RWPE2 (cell line): Measurements from ENCODE around the gene TAX1BP3.

Experiments
- ATAC-seq: fragments of 200-7000 bp; cut with Tn5 transposase; 3 replicates; pipeline ENCODE4 v1.9.1; 2021; ENCODE audit warnings: low read depth
- DNase-seq: peaks from one replicate; pipeline ENCODE4 v3.0.0-alpha.2; 2020; ENCODE audit warnings: low spot score
- H3K27ac ChIP-seq: fragments of 450-650 bp; 2 replicates; pipeline ENCODE4 v1.5.1; 2017; ENCODE audit warnings: mild to moderate bottlenecking; ENCODE audit not compliant: poor library complexity, severe bottlenecking
- H3K27me3 ChIP-seq: fragments of 250-450 bp; sonication (Bioruptor Pico); 2 replicates; pipeline ENCODE4 v1.5.1; 2021; ENCODE audit warnings: mild to moderate bottlenecking, moderate library complexity; ENCODE audit not compliant: insufficient read depth, poor library complexity, severe bottlenecking
- H3K36me3 ChIP-seq: fragments of 250-450 bp; sonication (Bioruptor Pico); 2 replicates; pipeline ENCODE4 v1.5.1; 2020; ENCODE audit warnings: low read depth, mild to moderate bottlenecking, moderate library complexity
- H3K4me1 ChIP-seq: fragments of 250-450 bp; sonication (Bioruptor Pico); 2 replicates; pipeline ENCODE4 v1.5.1; 2021; ENCODE audit warnings: mild to moderate bottlenecking, moderate library complexity; ENCODE audit not compliant: insufficient read depth, poor library complexity, severe bottlenecking
- H3K4me3 ChIP-seq: fragments of 250-450 bp; sonication (Bioruptor Pico); 2 replicates; pipeline ENCODE4 v1.5.1; 2021; ENCODE audit warnings: mild to moderate bottlenecking, moderate library complexity; ENCODE audit not compliant: severe bottlenecking
- H3K9me3 ChIP-seq: fragments of 250-450 bp; sonication (Bioruptor Pico); 2 replicates; pipeline ENCODE4 v1.5.1; 2021; ENCODE audit warnings: mild to moderate bottlenecking, moderate library complexity; ENCODE audit not compliant: severe bottlenecking
- CTCF ChIP-seq: fragments of 450-650 bp; IDR thresholded peaks from one replicate; pipeline ENCODE4 v1.5.1; 2017; ENCODE audit warnings: mild to moderate bottlenecking, moderate library complexity; ENCODE audit not compliant: poor library complexity, severe bottlenecking

Gene TAX1BP3

DNA sequence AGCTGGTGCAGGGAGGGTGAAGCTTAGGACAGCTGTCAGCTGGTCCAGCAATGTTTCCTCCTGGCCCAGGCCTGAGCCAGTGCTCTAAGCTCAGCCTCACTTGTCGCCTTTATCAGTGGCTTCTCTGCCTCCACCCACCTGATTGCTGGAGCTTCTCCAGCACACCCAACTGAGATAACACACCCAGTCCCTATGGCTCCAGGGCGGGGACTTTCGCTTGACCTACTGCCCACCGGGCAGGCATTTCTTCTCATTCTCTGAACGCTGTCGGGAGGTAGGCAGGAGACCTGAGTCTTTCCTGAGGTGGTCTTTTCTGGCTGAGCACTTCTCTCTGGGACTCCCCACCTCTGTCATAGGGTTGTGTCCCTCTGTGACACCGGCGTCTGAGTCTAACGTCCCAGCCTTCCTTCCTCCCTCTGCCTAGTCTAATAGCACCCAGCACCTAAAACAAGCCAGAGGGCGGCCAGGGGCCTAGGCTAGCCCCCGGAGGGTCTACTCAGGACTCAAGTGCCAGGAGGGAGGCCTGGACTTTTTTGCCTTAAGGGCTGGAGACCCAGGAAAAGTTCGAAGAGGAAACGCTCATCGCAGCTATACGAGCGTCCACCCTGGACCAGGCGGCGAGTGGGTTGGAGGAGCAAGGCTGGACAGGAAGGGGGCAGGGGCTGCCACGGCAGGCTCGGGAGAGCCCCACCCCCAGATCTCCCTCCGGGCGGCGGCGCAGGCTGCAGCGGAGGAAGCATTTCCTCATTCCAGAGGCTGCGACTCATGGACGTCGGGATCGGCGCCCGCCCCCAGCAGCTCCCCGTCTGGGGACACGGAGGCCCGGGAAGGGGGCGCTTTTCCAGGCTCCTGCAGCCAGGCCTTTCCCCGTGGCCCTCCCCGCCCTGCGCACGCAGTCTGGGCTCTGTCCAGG is 756 bp downstream of the TAX1BP3 start:
- peak overlapping the region; percentile 92 for H3K27ac ChIP-seq
- H3K27me3 ChIP-seq, result no peaks in the 10 kb centered on the region
- ATAC-seq, result peak; percentile 79
- no peaks in the 10 kb centered on the region for H3K9me3 ChIP-seq
- peaks cover 12% of the 10 kb centered on the region for H3K4me1 ChIP-seq
- peak; percentile 93 for DNase-seq
- H3K36me3 ChIP-seq, result peaks cover 19% of the 10 kb centered on the region
- H3K4me3 ChIP-seq, result peak overlapping the region; percentile 84
- no peak for TF ChIP-seq CTCF

DNA sequence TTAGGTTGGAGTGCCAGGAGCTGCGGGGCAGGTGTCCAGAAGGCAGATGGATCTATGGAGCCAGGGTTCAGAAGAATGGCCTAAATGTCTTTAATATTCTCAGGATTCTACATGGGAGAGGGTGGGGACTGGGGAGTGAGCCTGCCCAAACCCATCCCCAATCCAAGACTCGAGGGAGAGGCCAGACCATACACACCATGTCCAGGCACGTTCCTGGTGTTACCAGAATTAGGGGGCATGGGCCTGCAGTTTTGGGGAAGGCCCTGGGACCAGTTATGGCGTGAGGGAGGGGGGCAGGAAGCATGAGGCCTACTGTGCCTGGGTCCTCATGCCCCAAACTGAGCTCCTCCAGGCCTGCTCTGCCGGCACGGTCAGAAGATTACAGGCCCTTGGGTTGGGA is 1.9 kb downstream of the TAX1BP3 start:
- H3K9me3 ChIP-seq, result no peaks in the 10 kb centered on the region
- TF ChIP-seq CTCF, result no peak
- no peaks in the 10 kb centered on the region for H3K27me3 ChIP-seq
- no peak overlapping the region for H3K4me3 ChIP-seq
- peaks cover 12% of the 10 kb centered on the region for H3K4me1 ChIP-seq
- ATAC-seq (no peak), DNase-seq (no peak)
- peaks cover 19% of the 10 kb centered on the region for H3K36me3 ChIP-seq
- H3K27ac ChIP-seq, result peak overlapping the region; percentile 92

DNA sequence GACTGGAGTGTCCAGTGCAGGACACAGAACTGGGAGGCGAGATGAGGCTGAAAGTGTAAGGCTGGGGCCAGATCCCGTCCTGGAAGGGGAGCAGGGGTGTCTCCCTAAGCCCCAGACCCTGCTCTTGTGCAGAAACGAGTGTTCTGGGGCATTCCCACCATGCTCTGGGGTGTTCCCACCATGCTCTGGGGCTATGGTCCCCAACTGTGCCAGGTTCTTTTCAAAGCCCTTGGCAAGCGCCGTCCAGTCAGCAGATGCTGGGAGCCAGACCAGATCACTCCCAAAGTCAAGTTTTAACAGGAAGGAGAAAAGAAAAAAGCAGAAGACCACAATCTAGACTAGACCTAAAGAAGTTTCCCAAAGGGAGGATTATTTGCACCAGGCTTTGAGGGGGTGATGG is 2.5 kb downstream of the TAX1BP3 start:
- ATAC-seq (no peak), DNase-seq (peak; percentile 53)
- Histone ChIP-seq H3K27ac (peak overlapping the region; percentile 92), H3K9me3 (no peaks in the 10 kb centered on the region), H3K36me3 (peaks cover 20% of the 10 kb centered on the region), H3K4me1 (peaks cover 12% of the 10 kb centered on the region), H3K4me3 (no peak overlapping the region), H3K27me3 (no peaks in the 10 kb centered on the region)
- no peak for TF ChIP-seq CTCF

GRCh38 chr17:3663102-3664011 is 5.0 kb downstream of the TAX1BP3 start:
- ATAC-seq (no peak), DNase-seq (peak; percentile 62)
- Histone ChIP-seq H3K4me3 (no peak overlapping the region), H3K27me3 (no peaks in the 10 kb centered on the region), H3K36me3 (peaks cover 5% of the 10 kb centered on the region; the same call in 1 of the 2 replicates), H3K4me1 (peaks cover 12% of the 10 kb centered on the region), H3K9me3 (no peaks in the 10 kb centered on the region), H3K27ac (no peak overlapping the region)
- TF ChIP-seq CTCF, result no peak
